Glutamatergic neuron (in vitro differentiated cells): ENCODE measurements around the gene DIPK1B. TPM values are rescaled to one million over a fixed set of nuclear protein-coding genes. Genes with fewer than 3 reads are reported as not detected.

Experiments used
- DNase-seq: peaks from one replicate; pipeline ENCODE4 v3.0.0; 2022
- H3K27ac Mint-ChIP-seq: one replicate; pipeline ENCODE4 v1.8.0; 2020; ENCODE audit warnings: mild to moderate bottlenecking, mixed read lengths, inconsistent platforms; ENCODE audit not compliant: unreplicated experiment
- H3K27me3 Mint-ChIP-seq: one replicate; pipeline ENCODE4 v1.8.0; 2020; ENCODE audit warnings: mild to moderate bottlenecking, moderate library complexity, mixed read lengths, inconsistent platforms; ENCODE audit not compliant: unreplicated experiment
- H3K36me3 Mint-ChIP-seq: one replicate; pipeline ENCODE4 v1.8.0; 2020; ENCODE audit warnings: mild to moderate bottlenecking, mixed read lengths, inconsistent platforms; ENCODE audit not compliant: unreplicated experiment
- H3K4me1 Mint-ChIP-seq: one replicate; pipeline ENCODE4 v1.8.0; 2020; ENCODE audit warnings: mild to moderate bottlenecking, low read depth, mixed read lengths, inconsistent platforms; ENCODE audit not compliant: unreplicated experiment
- H3K4me3 Mint-ChIP-seq: one replicate; pipeline ENCODE4 v1.8.0; 2020; ENCODE audit warnings: mild to moderate bottlenecking, mixed read lengths, inconsistent platforms; ENCODE audit not compliant: unreplicated experiment
- H3K9me3 Mint-ChIP-seq: one replicate; pipeline ENCODE4 v1.8.0; 2020; ENCODE audit warnings: mild to moderate bottlenecking, moderate library complexity, mixed read lengths, inconsistent platforms; ENCODE audit not compliant: unreplicated experiment
- CTCF ChIP-seq: fragments of 200-600 bp; sonication (generic); IDR thresholded peaks from one replicate; pipeline ENCODE4 v1.5.0; 2021; ENCODE audit not compliant: partially characterized antibody, unreplicated experiment
- total RNA-seq: library from RNA; stranded (reverse); fragmentation: NEBNext Ultra II Directional; extraction: Animal tissue kit (Norgen Biotek cat#: 25700); gene quantifications from one replicate; pipeline ENCODE4 v1.2.1, GENCODE V29; 2021; ENCODE audit not compliant: unreplicated experiment

DIPK1B gene
- total RNA-seq, 1 donor from 2014 or later, result 71.3 TPM

GRCh38 chr9:136738960-136739359 lies 26.6 kb downstream of the DIPK1B start:
- Mint-ChIP-seq H3K27ac (no peak overlapping the region), H3K27me3 (no peaks in the 10 kb centered on the region), H3K9me3 (peaks cover 5% of the 10 kb centered on the region), H3K36me3 (no peaks in the 10 kb centered on the region), H3K4me1 (no peaks in the 10 kb centered on the region), H3K4me3 (no peak overlapping the region)
- no peak for TF ChIP-seq CTCF
- DNase-seq, result no peak

- no peaks in the 10 kb centered on the region for H3K4me1 Mint-ChIP-seq
- peaks cover 3% of the 10 kb centered on the region for H3K9me3 Mint-ChIP-seq
- H3K27me3 Mint-ChIP-seq, result no peaks in the 10 kb centered on the region
- no peak for DNase-seq
- no peaks in the 10 kb centered on the region for H3K36me3 Mint-ChIP-seq
- H3K4me3 Mint-ChIP-seq, result no peak overlapping the region
- no peak for TF ChIP-seq CTCF
- no peak overlapping the region for H3K27ac Mint-ChIP-seq
Measured at GRCh38 chr9:136739509-136739908, 27.1 kb downstream of the DIPK1B start.

DNA sequence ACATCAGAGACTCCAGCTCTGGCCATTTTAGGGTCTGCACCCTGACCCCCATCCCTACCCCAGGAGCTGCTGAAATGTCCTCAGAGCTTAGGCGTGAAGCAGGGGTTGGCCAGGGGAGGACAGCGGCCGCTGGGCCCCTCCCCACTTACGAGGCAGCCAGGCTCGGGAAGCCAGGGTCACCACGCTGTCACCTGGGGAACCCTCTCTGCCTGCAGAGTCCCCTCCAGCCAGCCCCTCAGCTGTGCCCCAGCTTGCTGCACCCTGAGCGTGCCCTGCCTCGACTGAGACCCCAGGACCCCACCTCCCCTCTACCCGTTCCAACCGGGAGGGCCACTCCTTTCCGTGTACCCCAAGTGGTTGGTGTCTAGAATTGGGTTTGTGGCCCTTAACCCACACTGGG lies 27.7 kb downstream of the DIPK1B start:
- Mint-ChIP-seq H3K27ac (no peak overlapping the region), H3K4me3 (no peak overlapping the region), H3K36me3 (no peaks in the 10 kb centered on the region), H3K9me3 (peaks cover 3% of the 10 kb centered on the region), H3K4me1 (no peaks in the 10 kb centered on the region), H3K27me3 (no peaks in the 10 kb centered on the region)
- TF ChIP-seq CTCF, result no peak
- DNase-seq, result no peak

GRCh38 chr9:136740491-136740890 lies 28.1 kb downstream of the DIPK1B start:
- Mint-ChIP-seq H3K27ac (no peak overlapping the region), H3K36me3 (no peaks in the 10 kb centered on the region), H3K27me3 (no peaks in the 10 kb centered on the region), H3K9me3 (peaks cover 3% of the 10 kb centered on the region), H3K4me3 (no peak overlapping the region), H3K4me1 (no peaks in the 10 kb centered on the region)
- DNase-seq, result no peak
- TF ChIP-seq CTCF, result no peak

- no peak for DNase-seq
Measured at GRCh38 chr9:136740971-136741882, 28.9 kb downstream of the DIPK1B start.

More at GRCh38 chr9:136740971-136741882, 28.9 kb downstream of the DIPK1B start:
- H3K27ac Mint-ChIP-seq, result no peak overlapping the region
- no peak for TF ChIP-seq CTCF
- no peaks in the 10 kb centered on the region for H3K27me3 Mint-ChIP-seq
- no peaks in the 10 kb centered on the region for H3K36me3 Mint-ChIP-seq
- H3K4me3 Mint-ChIP-seq, result no peak overlapping the region
- no peaks in the 10 kb centered on the region for H3K4me1 Mint-ChIP-seq
- H3K9me3 Mint-ChIP-seq, result peaks cover 3% of the 10 kb centered on the region
